ENCODE data around the gene CHST12.
"Not testable (repeated sequence)": the region's sequence is repeated elsewhere in the genome, so short reads cannot be mapped to it uniquely, and the experiment has no call there.

Gene CHST12

GRCh38 chr7:2403014-2403717 lies at the start of gene CHST12:
Gene CHST12 (plus strand): TSS chr7:2403611. CDS start chr7:2432640, 29,029 bp downstream.
- peak; percentile 85 to 86 for DNase-seq (ENCODE audit: low read depth in 2 of 2)

- peak; percentile 77 to 80 for DNase-seq (ENCODE audit: low read depth in 2 of 2)
These were observed 49.5 kb upstream of the CHST12 start for GRCh38 chr7:2353936-2354185.

- DNase-seq (ENCODE audit: low read depth in 2 of 2) = peak; percentile 93
These were observed 49.0 kb upstream of the CHST12 start, which contains the start of gene EIF3B for GRCh38 chr7:2354186-2354938. Gene EIF3B (plus strand): TSS chr7:2354827. CDS start chr7:2354922, 95 bp downstream.

GRCh38 chr7:2354939-2355704 lies 48.3 kb upstream of the CHST12 start:
- DNase-seq (ENCODE audit: low read depth in 2 of 2) = no peak

- DNase-seq (ENCODE audit: low read depth in 2 of 2) = no peak
These were observed 47.8 kb upstream of the CHST12 start for GRCh38 chr7:2355705-2356008.

- DNase-seq (ENCODE audit: low read depth in 2 of 2) = no peak
These were observed 46.2 kb upstream of the CHST12 start for GRCh38 chr7:2357165-2357564.

- no peak for DNase-seq (ENCODE audit: low read depth in 2 of 2)
These were observed 45.8 kb upstream of the CHST12 start for GRCh38 chr7:2357571-2357970.

- no peak for DNase-seq (ENCODE audit: low read depth in 2 of 2)
These were observed 44.4 kb upstream of the CHST12 start for GRCh38 chr7:2358968-2359527.

- no peak for DNase-seq (ENCODE audit: low read depth in 2 of 2)
These were observed 43.8 kb upstream of the CHST12 start for GRCh38 chr7:2359610-2360009.

- no peak for DNase-seq (ENCODE audit: low read depth in 2 of 2)
These were observed 42.6 kb upstream of the CHST12 start for GRCh38 chr7:2360796-2361195.

GRCh38 chr7:2362385-2363088 lies 40.9 kb upstream of the CHST12 start:
- DNase-seq (ENCODE audit: low read depth in 2 of 2) = no peak

- no peak for DNase-seq (ENCODE audit: low read depth in 2 of 2)
These were observed 34.3 kb upstream of the CHST12 start for GRCh38 chr7:2369139-2369538.

GRCh38 chr7:2371329-2371728 lies 32.1 kb upstream of the CHST12 start:
- no peak for DNase-seq (ENCODE audit: low read depth in 2 of 2)

GRCh38 chr7:2372724-2373123 lies 30.7 kb upstream of the CHST12 start:
- no peak for DNase-seq (ENCODE audit: low read depth in 2 of 2)

GRCh38 chr7:2373124-2373556 lies 30.3 kb upstream of the CHST12 start:
- DNase-seq (ENCODE audit: low read depth in 2 of 2) = no peak

- no peak for DNase-seq (ENCODE audit: low read depth in 2 of 2)
These were observed 29.8 kb upstream of the CHST12 start for GRCh38 chr7:2373646-2374045.

GRCh38 chr7:2374401-2374800 lies 29.0 kb upstream of the CHST12 start:
- DNase-seq (ENCODE audit: low read depth in 2 of 2) = no peak

GRCh38 chr7:2374830-2375728 lies 28.3 kb upstream of the CHST12 start:
- no peak for DNase-seq (ENCODE audit: low read depth in 2 of 2)

- DNase-seq (ENCODE audit: low read depth in 2 of 2) = no peak
These were observed 26.9 kb upstream of the CHST12 start for GRCh38 chr7:2376351-2377154.

GRCh38 chr7:2377492-2377891 lies 25.9 kb upstream of the CHST12 start:
- not testable (repeated sequence) for DNase-seq (ENCODE audit: low read depth in 2 of 2)
